ENCODE data around the gene GNAL. TPM values are rescaled to one million over a fixed set of nuclear protein-coding genes. Genes with fewer than 3 reads are reported as not detected.

The GNAL gene
- total and polyA plus RNA-seq, 2 experiments from 2014 or later: 7.5 to 21.6 TPM

DNA sequence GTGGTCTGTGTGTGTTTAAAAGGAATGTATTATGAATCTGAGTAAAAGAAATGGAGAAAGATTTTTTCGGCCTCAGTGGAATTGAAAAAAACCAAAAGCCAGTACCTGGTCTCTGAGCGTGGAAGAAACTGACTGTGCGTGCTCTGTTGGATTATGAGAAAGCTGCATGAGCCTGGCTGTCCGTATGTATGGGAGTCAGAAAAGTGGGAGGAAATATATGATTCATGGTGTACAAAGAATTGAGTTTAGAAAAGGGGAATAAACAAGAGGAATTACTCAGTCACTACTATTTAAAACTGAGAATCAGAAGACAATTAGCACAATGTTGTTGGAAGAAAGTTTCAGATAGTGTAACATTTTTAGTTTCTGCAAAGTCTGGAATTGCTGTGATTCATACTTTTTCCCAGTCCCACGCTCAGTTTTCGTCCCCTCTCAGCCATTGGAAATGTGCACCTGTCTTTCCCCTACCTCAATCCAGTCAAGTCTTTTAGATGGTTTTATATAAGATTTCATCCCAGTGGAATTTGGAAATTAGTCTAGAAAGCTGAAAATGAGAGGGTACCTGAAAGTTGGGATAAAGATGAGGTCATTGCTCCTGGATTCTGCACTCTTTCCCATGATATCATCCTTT lies 95.7 kb downstream of the GNAL start (continued):
- TF ChIP-seq, protein P1, sequence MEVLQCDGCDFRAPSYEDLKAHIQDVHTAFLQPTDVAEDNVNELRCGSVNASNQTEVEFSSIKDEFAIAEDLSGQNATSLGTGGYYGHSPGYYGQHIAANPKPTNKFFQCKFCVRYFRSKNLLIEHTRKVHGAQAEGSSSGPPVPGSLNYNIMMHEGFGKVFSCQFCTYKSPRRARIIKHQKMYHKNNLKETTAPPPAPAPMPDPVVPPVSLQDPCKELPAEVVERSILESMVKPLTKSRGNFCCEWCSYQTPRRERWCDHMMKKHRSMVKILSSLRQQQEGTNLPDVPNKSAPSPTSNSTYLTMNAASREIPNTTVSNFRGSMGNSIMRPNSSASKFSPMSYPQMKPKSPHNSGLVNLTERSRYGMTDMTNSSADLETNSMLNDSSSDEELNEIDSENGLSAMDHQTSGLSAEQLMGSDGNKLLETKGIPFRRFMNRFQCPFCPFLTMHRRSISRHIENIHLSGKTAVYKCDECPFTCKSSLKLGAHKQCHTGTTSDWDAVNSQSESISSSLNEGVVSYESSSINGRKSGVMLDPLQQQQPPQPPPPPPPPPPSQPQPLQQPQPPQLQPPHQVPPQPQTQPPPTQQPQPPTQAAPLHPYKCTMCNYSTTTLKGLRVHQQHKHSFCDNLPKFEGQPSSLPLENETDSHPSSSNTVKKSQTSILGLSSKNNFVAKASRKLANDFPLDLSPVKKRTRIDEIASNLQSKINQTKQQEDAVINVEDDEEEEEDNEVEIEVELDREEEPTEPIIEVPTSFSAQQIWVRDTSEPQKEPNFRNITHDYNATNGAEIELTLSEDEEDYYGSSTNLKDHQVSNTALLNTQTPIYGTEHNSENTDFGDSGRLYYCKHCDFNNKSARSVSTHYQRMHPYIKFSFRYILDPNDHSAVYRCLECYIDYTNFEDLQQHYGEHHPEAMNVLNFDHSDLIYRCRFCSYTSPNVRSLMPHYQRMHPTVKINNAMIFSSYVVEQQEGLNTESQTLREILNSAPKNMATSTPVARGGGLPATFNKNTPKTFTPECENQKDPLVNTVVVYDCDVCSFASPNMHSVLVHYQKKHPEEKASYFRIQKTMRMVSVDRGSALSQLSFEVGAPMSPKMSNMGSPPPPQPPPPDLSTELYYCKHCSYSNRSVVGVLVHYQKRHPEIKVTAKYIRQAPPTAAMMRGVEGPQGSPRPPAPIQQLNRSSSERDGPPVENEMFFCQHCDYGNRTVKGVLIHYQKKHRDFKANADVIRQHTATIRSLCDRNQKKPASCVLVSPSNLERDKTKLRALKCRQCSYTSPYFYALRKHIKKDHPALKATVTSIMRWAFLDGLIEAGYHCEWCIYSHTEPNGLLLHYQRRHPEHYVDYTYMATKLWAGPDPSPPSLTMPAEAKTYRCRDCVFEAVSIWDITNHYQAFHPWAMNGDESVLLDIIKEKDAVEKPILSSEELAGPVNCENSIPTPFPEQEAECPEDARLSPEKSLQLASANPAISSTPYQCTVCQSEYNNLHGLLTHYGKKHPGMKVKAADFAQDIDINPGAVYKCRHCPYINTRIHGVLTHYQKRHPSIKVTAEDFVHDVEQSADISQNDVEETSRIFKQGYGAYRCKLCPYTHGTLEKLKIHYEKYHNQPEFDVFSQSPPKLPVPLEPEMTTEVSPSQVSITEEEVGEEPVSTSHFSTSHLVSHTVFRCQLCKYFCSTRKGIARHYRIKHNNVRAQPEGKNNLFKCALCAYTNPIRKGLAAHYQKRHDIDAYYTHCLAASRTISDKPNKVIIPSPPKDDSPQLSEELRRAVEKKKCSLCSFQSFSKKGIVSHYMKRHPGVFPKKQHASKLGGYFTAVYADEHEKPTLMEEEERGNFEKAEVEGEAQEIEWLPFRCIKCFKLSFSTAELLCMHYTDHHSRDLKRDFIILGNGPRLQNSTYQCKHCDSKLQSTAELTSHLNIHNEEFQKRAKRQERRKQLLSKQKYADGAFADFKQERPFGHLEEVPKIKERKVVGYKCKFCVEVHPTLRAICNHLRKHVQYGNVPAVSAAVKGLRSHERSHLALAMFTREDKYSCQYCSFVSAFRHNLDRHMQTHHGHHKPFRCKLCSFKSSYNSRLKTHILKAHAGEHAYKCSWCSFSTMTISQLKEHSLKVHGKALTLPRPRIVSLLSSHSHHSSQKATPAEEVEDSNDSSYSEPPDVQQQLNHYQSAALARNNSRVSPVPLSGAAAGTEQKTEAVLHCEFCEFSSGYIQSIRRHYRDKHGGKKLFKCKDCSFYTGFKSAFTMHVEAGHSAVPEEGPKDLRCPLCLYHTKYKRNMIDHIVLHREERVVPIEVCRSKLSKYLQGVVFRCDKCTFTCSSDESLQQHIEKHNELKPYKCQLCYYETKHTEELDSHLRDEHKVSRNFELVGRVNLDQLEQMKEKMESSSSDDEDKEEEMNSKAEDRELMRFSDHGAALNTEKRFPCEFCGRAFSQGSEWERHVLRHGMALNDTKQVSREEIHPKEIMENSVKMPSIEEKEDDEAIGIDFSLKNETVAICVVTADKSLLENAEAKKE (CRISPR knock-in tag; IDR thresholded peaks at IDR 0.05): no peak
- TF ChIP-seq ZNF331 (CRISPR knock-in tag; IDR thresholded peaks at IDR 0.05; ENCODE audit: low read depth): no peak
- TF ChIP-seq STAT1 (IDR thresholded peaks at IDR 0.05; ENCODE audit: unreplicated experiment): no peak
- TF ChIP-seq, protein P2, sequence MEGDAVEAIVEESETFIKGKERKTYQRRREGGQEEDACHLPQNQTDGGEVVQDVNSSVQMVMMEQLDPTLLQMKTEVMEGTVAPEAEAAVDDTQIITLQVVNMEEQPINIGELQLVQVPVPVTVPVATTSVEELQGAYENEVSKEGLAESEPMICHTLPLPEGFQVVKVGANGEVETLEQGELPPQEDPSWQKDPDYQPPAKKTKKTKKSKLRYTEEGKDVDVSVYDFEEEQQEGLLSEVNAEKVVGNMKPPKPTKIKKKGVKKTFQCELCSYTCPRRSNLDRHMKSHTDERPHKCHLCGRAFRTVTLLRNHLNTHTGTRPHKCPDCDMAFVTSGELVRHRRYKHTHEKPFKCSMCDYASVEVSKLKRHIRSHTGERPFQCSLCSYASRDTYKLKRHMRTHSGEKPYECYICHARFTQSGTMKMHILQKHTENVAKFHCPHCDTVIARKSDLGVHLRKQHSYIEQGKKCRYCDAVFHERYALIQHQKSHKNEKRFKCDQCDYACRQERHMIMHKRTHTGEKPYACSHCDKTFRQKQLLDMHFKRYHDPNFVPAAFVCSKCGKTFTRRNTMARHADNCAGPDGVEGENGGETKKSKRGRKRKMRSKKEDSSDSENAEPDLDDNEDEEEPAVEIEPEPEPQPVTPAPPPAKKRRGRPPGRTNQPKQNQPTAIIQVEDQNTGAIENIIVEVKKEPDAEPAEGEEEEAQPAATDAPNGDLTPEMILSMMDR (conservative IDR thresholded peaks at IDR 0.05; ENCODE audit: low read depth in 2 of 2): no peak
- TF ChIP-seq, protein P3, sequence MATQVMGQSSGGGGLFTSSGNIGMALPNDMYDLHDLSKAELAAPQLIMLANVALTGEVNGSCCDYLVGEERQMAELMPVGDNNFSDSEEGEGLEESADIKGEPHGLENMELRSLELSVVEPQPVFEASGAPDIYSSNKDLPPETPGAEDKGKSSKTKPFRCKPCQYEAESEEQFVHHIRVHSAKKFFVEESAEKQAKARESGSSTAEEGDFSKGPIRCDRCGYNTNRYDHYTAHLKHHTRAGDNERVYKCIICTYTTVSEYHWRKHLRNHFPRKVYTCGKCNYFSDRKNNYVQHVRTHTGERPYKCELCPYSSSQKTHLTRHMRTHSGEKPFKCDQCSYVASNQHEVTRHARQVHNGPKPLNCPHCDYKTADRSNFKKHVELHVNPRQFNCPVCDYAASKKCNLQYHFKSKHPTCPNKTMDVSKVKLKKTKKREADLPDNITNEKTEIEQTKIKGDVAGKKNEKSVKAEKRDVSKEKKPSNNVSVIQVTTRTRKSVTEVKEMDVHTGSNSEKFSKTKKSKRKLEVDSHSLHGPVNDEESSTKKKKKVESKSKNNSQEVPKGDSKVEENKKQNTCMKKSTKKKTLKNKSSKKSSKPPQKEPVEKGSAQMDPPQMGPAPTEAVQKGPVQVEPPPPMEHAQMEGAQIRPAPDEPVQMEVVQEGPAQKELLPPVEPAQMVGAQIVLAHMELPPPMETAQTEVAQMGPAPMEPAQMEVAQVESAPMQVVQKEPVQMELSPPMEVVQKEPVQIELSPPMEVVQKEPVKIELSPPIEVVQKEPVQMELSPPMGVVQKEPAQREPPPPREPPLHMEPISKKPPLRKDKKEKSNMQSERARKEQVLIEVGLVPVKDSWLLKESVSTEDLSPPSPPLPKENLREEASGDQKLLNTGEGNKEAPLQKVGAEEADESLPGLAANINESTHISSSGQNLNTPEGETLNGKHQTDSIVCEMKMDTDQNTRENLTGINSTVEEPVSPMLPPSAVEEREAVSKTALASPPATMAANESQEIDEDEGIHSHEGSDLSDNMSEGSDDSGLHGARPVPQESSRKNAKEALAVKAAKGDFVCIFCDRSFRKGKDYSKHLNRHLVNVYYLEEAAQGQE (IDR thresholded peaks at IDR 0.05; ENCODE audit: unreplicated experiment): no peak
- no peak for TF ChIP-seq NANOG (IDR thresholded peaks at IDR 0.05; ENCODE audit: borderline replicate concordance)

All from GM23338 (cell line).